ENCODE data around the gene SLC25A29.

Gene SLC25A29

GRCh38 chr14:100327128-100327527 is 20.9 kb upstream of the SLC25A29 start:
- DNase-seq (ENCODE audit: low spot score in 2 of 2) (no peak), ATAC-seq (replicated peaks; ENCODE audit: extremely low read depth, poor library complexity, severe bottlenecking) (no peak)
- Mint-ChIP-seq H3K27me3 (no peaks in the 10 kb centered on the region), H3K4me3 (no peak overlapping the region), H3K9me3 (no peaks in the 10 kb centered on the region), H3K36me3 (ENCODE audit: insufficient read depth) (peaks cover 2% of the 10 kb centered on the region), H3K4me1 (no peaks in the 10 kb centered on the region), H3K27ac (ENCODE audit: low read depth) (peak overlapping the region; percentile 32)

GRCh38 chr14:100325958-100326357 is 19.7 kb upstream of the SLC25A29 start:
- DNase-seq (ENCODE audit: low spot score in 2 of 2) (no peak), ATAC-seq (replicated peaks; ENCODE audit: extremely low read depth, poor library complexity, severe bottlenecking) (no peak)
- no peak overlapping the region for H3K27ac Mint-ChIP-seq (ENCODE audit: low read depth)
- no peak overlapping the region for H3K4me3 Mint-ChIP-seq
- H3K27me3 Mint-ChIP-seq: no peaks in the 10 kb centered on the region
- no peaks in the 10 kb centered on the region for H3K4me1 Mint-ChIP-seq
- H3K36me3 Mint-ChIP-seq (ENCODE audit: insufficient read depth): peaks cover 2% of the 10 kb centered on the region
- no peaks in the 10 kb centered on the region for H3K9me3 Mint-ChIP-seq

- H3K36me3 Mint-ChIP-seq (ENCODE audit: insufficient read depth): peaks cover 2% of the 10 kb centered on the region
- no peak for ATAC-seq (replicated peaks; ENCODE audit: extremely low read depth, poor library complexity, severe bottlenecking)
- no peaks in the 10 kb centered on the region for H3K9me3 Mint-ChIP-seq
- no peaks in the 10 kb centered on the region for H3K4me1 Mint-ChIP-seq
- DNase-seq (ENCODE audit: low spot score in 2 of 2): no peak
- no peak overlapping the region for H3K27ac Mint-ChIP-seq (ENCODE audit: low read depth)
- H3K27me3 Mint-ChIP-seq: no peaks in the 10 kb centered on the region
- no peak overlapping the region for H3K4me3 Mint-ChIP-seq
Measured at GRCh38 chr14:100325231-100325632, 19.0 kb upstream of the SLC25A29 start.

GRCh38 chr14:100323942-100324307 is 17.7 kb upstream of the SLC25A29 start:
- Mint-ChIP-seq H3K36me3 (ENCODE audit: insufficient read depth) (peaks cover 2% of the 10 kb centered on the region), H3K4me3 (no peak overlapping the region), H3K27ac (ENCODE audit: low read depth) (no peak overlapping the region), H3K4me1 (no peaks in the 10 kb centered on the region), H3K9me3 (no peaks in the 10 kb centered on the region), H3K27me3 (no peaks in the 10 kb centered on the region)
- ATAC-seq (replicated peaks; ENCODE audit: extremely low read depth, poor library complexity, severe bottlenecking) (no peak), DNase-seq (ENCODE audit: low spot score in 2 of 2) (no peak)

- Mint-ChIP-seq H3K27ac (ENCODE audit: low read depth) (no peak within 1 kb of the TSS), H3K27me3 (no peaks in the 10 kb centered on the region), H3K36me3 (ENCODE audit: insufficient read depth) (peaks cover 2% of the 10 kb centered on the region), H3K4me1 (no peaks in the 10 kb centered on the region), H3K4me3 (no peak within 1 kb of the TSS), H3K9me3 (no peaks in the 10 kb centered on the region)
- no peak for ATAC-seq (replicated peaks; ENCODE audit: extremely low read depth, poor library complexity, severe bottlenecking)
- no peak for DNase-seq (ENCODE audit: low spot score in 2 of 2)
Measured at GRCh38 chr14:100323121-100323941, 17.1 kb upstream of the SLC25A29 start, which contains the start of gene SLC25A47. TSS of gene SLC25A47 (plus strand) at chr14:100323339. CDS start at chr14:100323415, 76 bp downstream.

GRCh38 chr14:100322138-100322957 is 16.1 kb upstream of the SLC25A29 start:
- no peak overlapping the region for H3K4me3 Mint-ChIP-seq
- H3K27ac Mint-ChIP-seq (ENCODE audit: low read depth): no peak overlapping the region
- no peaks in the 10 kb centered on the region for H3K4me1 Mint-ChIP-seq

GRCh38 chr14:100321473-100322137 is 15.4 kb upstream of the SLC25A29 start:
- Mint-ChIP-seq H3K27me3 (no peaks in the 10 kb centered on the region), H3K27ac (ENCODE audit: low read depth) (no peak overlapping the region), H3K36me3 (ENCODE audit: insufficient read depth) (peaks cover 3% of the 10 kb centered on the region), H3K9me3 (no peaks in the 10 kb centered on the region), H3K4me3 (no peak overlapping the region), H3K4me1 (no peaks in the 10 kb centered on the region)
- ATAC-seq (replicated peaks; ENCODE audit: extremely low read depth, poor library complexity, severe bottlenecking) (no peak), DNase-seq (ENCODE audit: low spot score in 2 of 2) (no peak)

More at GRCh38 chr14:100322138-100322957, 16.1 kb upstream of the SLC25A29 start:
- ATAC-seq (replicated peaks; ENCODE audit: extremely low read depth, poor library complexity, severe bottlenecking) (no peak), DNase-seq (ENCODE audit: low spot score in 2 of 2) (no peak)
- Mint-ChIP-seq H3K27me3 (no peaks in the 10 kb centered on the region), H3K9me3 (no peaks in the 10 kb centered on the region), H3K36me3 (ENCODE audit: insufficient read depth) (peaks cover 3% of the 10 kb centered on the region)

GRCh38 chr14:100320157-100320856 is 14.1 kb upstream of the SLC25A29 start:
- H3K4me1 Mint-ChIP-seq: no peaks in the 10 kb centered on the region
- no peak overlapping the region for H3K27ac Mint-ChIP-seq (ENCODE audit: low read depth)
- ATAC-seq (replicated peaks; ENCODE audit: extremely low read depth, poor library complexity, severe bottlenecking): no peak
- no peaks in the 10 kb centered on the region for H3K9me3 Mint-ChIP-seq
- H3K36me3 Mint-ChIP-seq (ENCODE audit: insufficient read depth): peaks cover 3% of the 10 kb centered on the region
- H3K27me3 Mint-ChIP-seq: no peaks in the 10 kb centered on the region
- no peak for DNase-seq (ENCODE audit: low spot score in 2 of 2)
- no peak overlapping the region for H3K4me3 Mint-ChIP-seq

- peak; percentile 91 for ATAC-seq (replicated peaks; ENCODE audit: extremely low read depth, poor library complexity, severe bottlenecking)
- Mint-ChIP-seq H3K9me3 (no peaks in the 10 kb centered on the region), H3K27me3 (no peaks in the 10 kb centered on the region), H3K4me1 (no peaks in the 10 kb centered on the region), H3K27ac (ENCODE audit: low read depth) (peak overlapping the region; percentile 64), H3K4me3 (peak overlapping the region; percentile 74), H3K36me3 (ENCODE audit: insufficient read depth) (peaks cover 3% of the 10 kb centered on the region)
- DNase-seq (ENCODE audit: low spot score in 2 of 2): peak; percentile 52 to 66
Measured at GRCh38 chr14:100317912-100318808, 11.9 kb upstream of the SLC25A29 start.

- Mint-ChIP-seq H3K27me3 (no peaks in the 10 kb centered on the region), H3K27ac (ENCODE audit: low read depth) (peak overlapping the region; percentile 64), H3K4me3 (peak overlapping the region; percentile 74), H3K9me3 (no peaks in the 10 kb centered on the region), H3K36me3 (ENCODE audit: insufficient read depth) (peaks cover 4% of the 10 kb centered on the region), H3K4me1 (peaks cover 5% of the 10 kb centered on the region)
- ATAC-seq (replicated peaks; ENCODE audit: extremely low read depth, poor library complexity, severe bottlenecking) (no peak), DNase-seq (ENCODE audit: low spot score in 2 of 2) (no peak)
Measured at GRCh38 chr14:100317389-100317788, 11.1 kb upstream of the SLC25A29 start.

GRCh38 chr14:100314724-100315123 is 8.5 kb upstream of the SLC25A29 start:
- no peak overlapping the region for H3K27ac Mint-ChIP-seq (ENCODE audit: low read depth)

More at GRCh38 chr14:100314724-100315123, 8.5 kb upstream of the SLC25A29 start:
- DNase-seq (ENCODE audit: low spot score in 2 of 2) (no peak), ATAC-seq (replicated peaks; ENCODE audit: extremely low read depth, poor library complexity, severe bottlenecking) (no peak)
- Mint-ChIP-seq H3K4me1 (peaks cover 16% of the 10 kb centered on the region), H3K4me3 (no peak overlapping the region), H3K9me3 (no peaks in the 10 kb centered on the region), H3K27me3 (no peaks in the 10 kb centered on the region), H3K36me3 (ENCODE audit: insufficient read depth) (peaks cover 3% of the 10 kb centered on the region)
